Thyroid gland (tissue), 4 donors: ENCODE results near the gene IL19.

Source experiments
- POLR2A ChIP-seq, 2 donors: fragments of 450-650 bp; IDR thresholded peaks; one replicate each; pipeline ENCODE4 v1.6.1; 2017; ENCODE audit warnings: antibody characterized with exemption in 2 of 2, mild to moderate bottlenecking in 2 of 2, moderate library complexity in 1 of 2
- TF ChIP-seq, protein P1 (sequence below), 6 experiments: fragments of 200-600 bp in 3 of 6; fragments of 450-650 bp in 3 of 6; sonication (generic) in 3 of 6; IDR thresholded peaks; one replicate each; pipeline ENCODE4 v1.5.1; 2016 to 2019; ENCODE audit warnings: antibody characterized with exemption in 6 of 6, mild to moderate bottlenecking in 2 of 6, inconsistent platforms in 1 of 6, moderate library complexity in 1 of 6

DNA sequence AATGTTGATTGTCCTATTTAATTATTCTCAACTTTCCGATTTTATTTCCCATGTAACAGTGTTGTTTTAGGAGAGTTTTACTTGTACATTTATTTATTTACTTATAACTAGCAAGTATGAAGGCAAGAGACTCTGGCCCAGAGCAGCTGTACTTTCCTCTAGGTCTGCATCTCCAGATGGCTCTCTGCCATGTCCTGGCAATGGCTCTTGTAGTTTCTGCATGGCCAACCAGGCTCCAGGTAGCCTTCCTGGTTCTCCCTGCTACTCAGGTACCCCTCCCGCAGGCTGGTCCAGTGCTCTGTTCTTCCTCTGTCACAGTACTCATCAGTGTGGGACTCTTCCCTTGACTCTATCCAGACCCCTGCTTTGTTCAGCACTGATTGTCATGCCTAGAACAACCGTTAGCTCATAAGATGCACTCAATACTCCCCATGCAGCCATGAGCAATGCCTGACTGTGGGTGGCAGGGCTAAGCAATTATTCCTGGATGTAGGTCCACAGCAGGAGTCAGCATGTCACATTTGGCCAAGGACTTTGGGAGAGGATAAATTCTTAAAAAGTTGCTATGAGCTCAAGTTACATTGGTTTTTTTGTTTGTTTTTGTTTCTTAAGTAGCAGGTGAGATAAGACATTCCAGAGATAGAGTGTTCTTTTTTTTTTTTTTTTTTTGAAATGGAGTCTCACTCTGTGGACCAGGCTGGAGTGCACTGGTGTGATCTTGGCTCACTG, 84.0 kb downstream of the IL19 start:
- TF ChIP-seq, protein P1, sequence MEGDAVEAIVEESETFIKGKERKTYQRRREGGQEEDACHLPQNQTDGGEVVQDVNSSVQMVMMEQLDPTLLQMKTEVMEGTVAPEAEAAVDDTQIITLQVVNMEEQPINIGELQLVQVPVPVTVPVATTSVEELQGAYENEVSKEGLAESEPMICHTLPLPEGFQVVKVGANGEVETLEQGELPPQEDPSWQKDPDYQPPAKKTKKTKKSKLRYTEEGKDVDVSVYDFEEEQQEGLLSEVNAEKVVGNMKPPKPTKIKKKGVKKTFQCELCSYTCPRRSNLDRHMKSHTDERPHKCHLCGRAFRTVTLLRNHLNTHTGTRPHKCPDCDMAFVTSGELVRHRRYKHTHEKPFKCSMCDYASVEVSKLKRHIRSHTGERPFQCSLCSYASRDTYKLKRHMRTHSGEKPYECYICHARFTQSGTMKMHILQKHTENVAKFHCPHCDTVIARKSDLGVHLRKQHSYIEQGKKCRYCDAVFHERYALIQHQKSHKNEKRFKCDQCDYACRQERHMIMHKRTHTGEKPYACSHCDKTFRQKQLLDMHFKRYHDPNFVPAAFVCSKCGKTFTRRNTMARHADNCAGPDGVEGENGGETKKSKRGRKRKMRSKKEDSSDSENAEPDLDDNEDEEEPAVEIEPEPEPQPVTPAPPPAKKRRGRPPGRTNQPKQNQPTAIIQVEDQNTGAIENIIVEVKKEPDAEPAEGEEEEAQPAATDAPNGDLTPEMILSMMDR (IDR thresholded peaks at IDR 0.05) = no peak
- no peak for TF ChIP-seq POLR2A (IDR thresholded peaks at IDR 0.05)
